HL-60 (cell line): ENCODE results near the gene CCK.

Experiments
- GABPA ChIP-seq: IDR thresholded peaks from 2 replicates; pipeline ENCODE4 v1.6.1; 2012; ENCODE audit warnings: low read depth
- POLR2AphosphoS5 ChIP-seq: IDR thresholded peaks from 2 replicates; pipeline ENCODE4 v1.6.1; 2012; ENCODE audit warnings: low read depth
- SPI1 ChIP-seq: IDR thresholded peaks from 2 replicates; pipeline ENCODE4 v1.6.1; 2012; ENCODE audit warnings: low read depth, mild to moderate bottlenecking, borderline replicate concordance
- TF ChIP-seq, protein P1 (sequence below): IDR thresholded peaks from one replicate; pipeline ENCODE4 v1.5.1; 2011; ENCODE audit warnings: low read length, control low read depth, inconsistent platforms; ENCODE audit not compliant: insufficient read depth
- TF ChIP-seq, protein P2 (sequence below): IDR thresholded peaks from 2 replicates; pipeline ENCODE4 v1.6.1; 2012; ENCODE audit warnings: low read depth; ENCODE audit not compliant: insufficient replicate concordance

GRCh38 chr3:42254566-42254965 lies 11.4 kb downstream of the CCK start:
- TF ChIP-seq, protein P1, sequence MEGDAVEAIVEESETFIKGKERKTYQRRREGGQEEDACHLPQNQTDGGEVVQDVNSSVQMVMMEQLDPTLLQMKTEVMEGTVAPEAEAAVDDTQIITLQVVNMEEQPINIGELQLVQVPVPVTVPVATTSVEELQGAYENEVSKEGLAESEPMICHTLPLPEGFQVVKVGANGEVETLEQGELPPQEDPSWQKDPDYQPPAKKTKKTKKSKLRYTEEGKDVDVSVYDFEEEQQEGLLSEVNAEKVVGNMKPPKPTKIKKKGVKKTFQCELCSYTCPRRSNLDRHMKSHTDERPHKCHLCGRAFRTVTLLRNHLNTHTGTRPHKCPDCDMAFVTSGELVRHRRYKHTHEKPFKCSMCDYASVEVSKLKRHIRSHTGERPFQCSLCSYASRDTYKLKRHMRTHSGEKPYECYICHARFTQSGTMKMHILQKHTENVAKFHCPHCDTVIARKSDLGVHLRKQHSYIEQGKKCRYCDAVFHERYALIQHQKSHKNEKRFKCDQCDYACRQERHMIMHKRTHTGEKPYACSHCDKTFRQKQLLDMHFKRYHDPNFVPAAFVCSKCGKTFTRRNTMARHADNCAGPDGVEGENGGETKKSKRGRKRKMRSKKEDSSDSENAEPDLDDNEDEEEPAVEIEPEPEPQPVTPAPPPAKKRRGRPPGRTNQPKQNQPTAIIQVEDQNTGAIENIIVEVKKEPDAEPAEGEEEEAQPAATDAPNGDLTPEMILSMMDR = no peak
- TF ChIP-seq, protein P2, sequence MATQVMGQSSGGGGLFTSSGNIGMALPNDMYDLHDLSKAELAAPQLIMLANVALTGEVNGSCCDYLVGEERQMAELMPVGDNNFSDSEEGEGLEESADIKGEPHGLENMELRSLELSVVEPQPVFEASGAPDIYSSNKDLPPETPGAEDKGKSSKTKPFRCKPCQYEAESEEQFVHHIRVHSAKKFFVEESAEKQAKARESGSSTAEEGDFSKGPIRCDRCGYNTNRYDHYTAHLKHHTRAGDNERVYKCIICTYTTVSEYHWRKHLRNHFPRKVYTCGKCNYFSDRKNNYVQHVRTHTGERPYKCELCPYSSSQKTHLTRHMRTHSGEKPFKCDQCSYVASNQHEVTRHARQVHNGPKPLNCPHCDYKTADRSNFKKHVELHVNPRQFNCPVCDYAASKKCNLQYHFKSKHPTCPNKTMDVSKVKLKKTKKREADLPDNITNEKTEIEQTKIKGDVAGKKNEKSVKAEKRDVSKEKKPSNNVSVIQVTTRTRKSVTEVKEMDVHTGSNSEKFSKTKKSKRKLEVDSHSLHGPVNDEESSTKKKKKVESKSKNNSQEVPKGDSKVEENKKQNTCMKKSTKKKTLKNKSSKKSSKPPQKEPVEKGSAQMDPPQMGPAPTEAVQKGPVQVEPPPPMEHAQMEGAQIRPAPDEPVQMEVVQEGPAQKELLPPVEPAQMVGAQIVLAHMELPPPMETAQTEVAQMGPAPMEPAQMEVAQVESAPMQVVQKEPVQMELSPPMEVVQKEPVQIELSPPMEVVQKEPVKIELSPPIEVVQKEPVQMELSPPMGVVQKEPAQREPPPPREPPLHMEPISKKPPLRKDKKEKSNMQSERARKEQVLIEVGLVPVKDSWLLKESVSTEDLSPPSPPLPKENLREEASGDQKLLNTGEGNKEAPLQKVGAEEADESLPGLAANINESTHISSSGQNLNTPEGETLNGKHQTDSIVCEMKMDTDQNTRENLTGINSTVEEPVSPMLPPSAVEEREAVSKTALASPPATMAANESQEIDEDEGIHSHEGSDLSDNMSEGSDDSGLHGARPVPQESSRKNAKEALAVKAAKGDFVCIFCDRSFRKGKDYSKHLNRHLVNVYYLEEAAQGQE = no peak
- TF ChIP-seq GABPA (no peak), POLR2AphosphoS5 (no peak), SPI1 (no peak)
